Thyroid gland (tissue), 4 donors: ENCODE results near the gene KDM4B. TPM values are rescaled to one million over a fixed set of nuclear protein-coding genes. Genes with fewer than 3 reads are reported as not detected.

ENCODE experiments used
- DNase-seq, 2 donors: peaks; one replicate each; pipeline ENCODE4 v3.0.0-alpha.2; 2019
- H3K27ac ChIP-seq, 3 donors: fragments of 200-600 bp; sonication (generic); 1 replicate in 2 of 3; 2 replicates in 1 of 3; pipeline ENCODE4 v1.5.1; 2016 to 2019; ENCODE audit warnings: mild to moderate bottlenecking in 1 of 3, moderate library complexity in 1 of 3
- H3K27me3 ChIP-seq: fragments of 200-600 bp; sonication (generic); one replicate; pipeline ENCODE4 v1.5.1; 2019
- H3K36me3 ChIP-seq, 2 donors: fragments of 200-600 bp; sonication (generic); one replicate each; pipeline ENCODE4 v1.5.1; 2016 to 2019
- H3K4me1 ChIP-seq, 2 donors: fragments of 200-600 bp; sonication (generic); one replicate each; pipeline ENCODE4 v1.5.1; 2017 to 2019
- H3K4me3 ChIP-seq, 3 donors: fragments of 200-600 bp; sonication (generic); replicated peaks in 1 of 3; 1 replicate in 2 of 3; 2 replicates in 1 of 3; pipeline ENCODE4 v1.5.1; 2016; ENCODE audit warnings: mild to moderate bottlenecking in 1 of 3
- H3K9me3 ChIP-seq: fragments of 200-600 bp; sonication (generic); one replicate; pipeline ENCODE4 v1.5.1; 2017
- CTCF ChIP-seq, 6 experiments: fragments of 200-600 bp in 3 of 6; fragments of 450-650 bp in 3 of 6; sonication (generic) in 3 of 6; IDR thresholded peaks; one replicate each; pipeline ENCODE4 v1.5.1; 2016 to 2019; ENCODE audit warnings: antibody characterized with exemption in 6 of 6, mild to moderate bottlenecking in 2 of 6, inconsistent platforms in 1 of 6, moderate library complexity in 1 of 6
- POLR2A ChIP-seq, 2 donors: fragments of 450-650 bp; IDR thresholded peaks; one replicate each; pipeline ENCODE4 v1.6.1; 2017; ENCODE audit warnings: antibody characterized with exemption in 2 of 2, mild to moderate bottlenecking in 2 of 2, moderate library complexity in 1 of 2
- WGBS, 2 donors: methylation state at CpG; one replicate each; pipeline ENCODE4 v1.1.5; 2017; 5-methylcytosine and 5-hydroxymethylcytosine counted together
- intact Hi-C: fragments of 100-400 bp; cut with DNase I; formaldehyde crosslinking; loops from one replicate; pipeline ENCODE4 v1.15.1; 2023
- total RNA-seq, 4 donors: library from RNA; depleted of rRNA; stranded (reverse); fragments of >200 nt; gene quantifications; one replicate each; pipeline ENCODE4 v1.2.3, GENCODE V29; 2016

Gene KDM4B
- total RNA-seq, 4 donors from 2014 or later: 44.3 to 87.2 (median 75.8) TPM

GRCh38 chr19:5134691-5135090, 165.8 kb downstream of the KDM4B start:
- intact Hi-C loops: no loop called here
- DNase-seq: no peak
- H3K27ac ChIP-seq: no peak overlapping the region
- no peaks in the 10 kb centered on the region for H3K9me3 ChIP-seq
- peaks cover 62 to 66% of the 10 kb centered on the region in 2 donors for H3K36me3 ChIP-seq
- TF ChIP-seq POLR2A (IDR thresholded peaks at IDR 0.05) (no peak), CTCF (IDR thresholded peaks at IDR 0.05) (no peak)
- WGBS, 2 donors: 40 to 88% methylated on average over 1 to 10 of the region's 10 CpGs
- peaks cover 0 to 23% of the 10 kb centered on the region in 2 donors for H3K4me1 ChIP-seq
- no peaks in the 10 kb centered on the region for H3K27me3 ChIP-seq
- H3K4me3 ChIP-seq: no peak overlapping the region

DNA sequence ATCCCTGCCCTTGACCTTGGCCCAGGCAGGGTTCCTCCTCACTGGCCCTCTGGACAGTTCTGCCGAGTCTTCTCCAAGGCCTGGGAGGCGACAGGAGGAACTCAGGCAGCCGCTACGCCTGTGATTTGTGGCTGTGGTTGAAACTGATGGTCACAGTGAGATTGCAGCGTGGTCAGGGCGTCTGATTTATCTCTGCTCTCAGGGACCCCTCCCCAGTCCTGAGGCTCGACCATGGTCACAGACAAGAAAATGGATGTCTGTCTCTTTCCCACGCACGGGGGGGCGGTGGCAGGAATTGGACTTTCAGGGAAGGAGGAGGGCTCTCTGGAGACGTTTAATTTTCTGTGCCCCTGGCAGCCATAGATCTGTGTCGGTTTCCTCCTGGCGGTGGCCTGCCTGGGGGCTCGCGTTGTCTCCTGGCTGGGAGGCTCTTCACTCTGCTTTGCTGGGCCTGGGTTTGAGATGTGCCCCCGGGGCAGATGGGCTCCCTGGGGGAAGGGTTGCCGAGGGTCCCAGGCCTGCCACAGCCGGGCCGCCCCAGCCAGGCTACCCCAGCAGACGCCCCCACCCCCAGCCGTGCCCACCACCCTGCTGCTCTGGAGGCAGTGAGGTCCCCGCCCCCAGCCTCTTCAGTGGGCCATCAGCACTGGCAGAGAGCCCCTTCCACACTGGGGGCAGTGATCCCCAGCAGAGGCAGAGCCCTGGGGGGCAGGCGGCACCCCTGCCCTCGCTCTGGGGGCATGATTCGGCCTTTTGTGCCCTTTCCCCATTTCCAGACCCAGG, 167.4 kb downstream of the KDM4B start:
- Histone ChIP-seq H3K9me3 (no peaks in the 10 kb centered on the region), H3K4me3 (no peak overlapping the region), H3K36me3 (peaks cover 62 to 81% of the 10 kb centered on the region in 2 donors), H3K27me3 (no peaks in the 10 kb centered on the region), H3K27ac (no peak overlapping the region), H3K4me1 (peaks cover 0 to 16% of the 10 kb centered on the region in 2 donors)
- no peak for DNase-seq
- no peak for TF ChIP-seq POLR2A (IDR thresholded peaks at IDR 0.05)
- TF ChIP-seq CTCF (IDR thresholded peaks at IDR 0.05): no peak
- 85 to 94% methylated on average over 13 to 15 of the region's 25 CpGs for WGBS, 2 donors
- intact Hi-C loops: no loop called here

DNA sequence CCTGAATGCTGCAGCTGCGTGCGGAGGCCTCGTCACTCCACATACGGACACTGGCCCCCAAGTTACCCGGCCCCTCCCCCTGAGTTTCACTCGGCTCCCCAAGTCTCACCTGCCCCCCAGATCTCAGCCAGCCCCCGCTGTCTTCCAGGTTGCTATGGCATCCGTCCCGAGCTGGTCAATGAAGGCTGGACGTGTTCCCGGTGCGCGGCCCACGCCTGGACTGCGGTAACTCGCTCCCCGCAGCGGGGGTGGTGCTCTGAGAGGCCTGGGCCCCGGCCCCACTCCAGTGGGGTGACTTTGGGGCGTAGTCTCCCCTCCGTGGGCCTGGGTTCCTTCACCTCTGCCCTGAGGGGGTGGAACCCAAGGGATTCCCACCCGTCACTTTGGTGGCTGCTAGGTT, 168.2 kb downstream of the KDM4B start:
- no peak for DNase-seq
- intact Hi-C loops: no loop called here
- H3K27me3 ChIP-seq: no peaks in the 10 kb centered on the region
- peaks cover 61 to 89% of the 10 kb centered on the region in 2 donors for H3K36me3 ChIP-seq
- TF ChIP-seq POLR2A (IDR thresholded peaks at IDR 0.05) (no peak), CTCF (IDR thresholded peaks at IDR 0.05) (no peak)
- no peak overlapping the region for H3K27ac ChIP-seq
- WGBS, 2 donors: 95% methylated on average over 19 to 20 of the region's 22 CpGs
- H3K4me1 ChIP-seq: peaks cover 0 to 7% of the 10 kb centered on the region in 2 donors
- no peaks in the 10 kb centered on the region for H3K9me3 ChIP-seq
- H3K4me3 ChIP-seq: no peak overlapping the region

DNA sequence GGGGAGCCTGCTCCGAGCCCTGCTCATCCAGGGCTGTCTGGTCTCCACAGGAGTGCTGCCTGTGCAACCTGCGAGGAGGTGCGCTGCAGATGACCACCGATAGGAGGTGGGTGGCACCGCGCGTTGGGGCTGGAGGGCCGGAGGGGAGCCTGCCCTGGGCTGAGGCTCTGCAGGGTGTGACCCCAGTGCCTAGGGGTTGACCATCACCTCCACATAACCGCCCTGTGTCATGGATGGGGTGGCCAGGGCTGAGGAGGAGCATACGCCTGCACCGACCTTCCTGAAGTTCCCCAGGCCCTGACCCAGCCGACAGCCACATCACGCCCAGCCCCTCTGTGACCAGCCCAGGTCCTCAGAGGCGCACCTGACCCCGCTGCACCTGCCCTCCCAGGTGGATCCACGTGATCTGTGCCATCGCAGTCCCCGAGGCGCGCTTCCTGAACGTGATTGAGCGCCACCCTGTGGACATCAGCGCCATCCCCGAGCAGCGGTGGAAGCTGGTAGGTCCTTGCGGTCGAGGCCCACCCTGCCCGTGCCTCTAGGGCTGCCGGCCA, 168.7 kb downstream of the KDM4B start:
- DNase-seq: no peak
- H3K27me3 ChIP-seq: no peaks in the 10 kb centered on the region
- TF ChIP-seq CTCF (IDR thresholded peaks at IDR 0.05) (peak in 1 of 6 experiments; percentile 5), POLR2A (IDR thresholded peaks at IDR 0.05) (no peak)
- H3K27ac ChIP-seq: no peak overlapping the region
- H3K4me1 ChIP-seq: peaks cover 0 to 2% of the 10 kb centered on the region in 2 donors
- 80 to 83% methylated on average over 21 to 25 of the region's 29 CpGs for WGBS, 2 donors
- H3K9me3 ChIP-seq: no peaks in the 10 kb centered on the region
- intact Hi-C loops: no loop called here
- no peak overlapping the region for H3K4me3 ChIP-seq
- peaks cover 64 to 94% of the 10 kb centered on the region in 2 donors for H3K36me3 ChIP-seq
